Right lobe of liver (tissue), 4 donors: ENCODE measurements around the gene KRTAP9-2.

Experiments used
- CTCF ChIP-seq, 4 donors: fragments of 200-600 bp in 3 of 4; fragments of 450-650 bp in 1 of 4; IDR thresholded peaks; one replicate each; pipeline versions ENCODE4 v1.5.1 to v1.8.0; 2016 to 2022; ENCODE audit warnings: antibody characterized with exemption in 4 of 4, mild to moderate bottlenecking in 2 of 4
- POLR2A ChIP-seq: fragments of 450-650 bp; IDR thresholded peaks from one replicate; pipeline ENCODE4 v1.6.1; 2017; ENCODE audit warnings: antibody characterized with exemption, mild to moderate bottlenecking
- donor health status: DM: no; HTN: no; CAD: no.
- donor health status: DM: no; HTN: no; CAD: no.
- donor health status: DM: no; HTN: yes; CAD: no.

GRCh38 chr17:41190328-41190727, 36.1 kb upstream of the KRTAP9-2 start:
- TF ChIP-seq CTCF (IDR thresholded peaks at IDR 0.05): no peak
- TF ChIP-seq POLR2A: no peak
